NCI-H1417 (cell line): ENCODE data around the gene MTHFD2L.

ENCODE experiments used
- DNase-seq, 3 experiments: peaks; one replicate each; lab custom pipeline; 2025; lab: John Stamatoyannopoulos, UW

The MTHFD2L gene

GRCh38 chr4:74307170-74307569 is 149.3 kb downstream of the MTHFD2L start:
- no peak for DNase-seq

GRCh38 chr4:74308215-74308614 is 150.3 kb downstream of the MTHFD2L start, which contains the start of gene EPGN:
TSS of gene EPGN (plus strand) at chr4:74308470. CDS start at chr4:74308534, 64 bp downstream.
- DNase-seq, result no peak

DNA sequence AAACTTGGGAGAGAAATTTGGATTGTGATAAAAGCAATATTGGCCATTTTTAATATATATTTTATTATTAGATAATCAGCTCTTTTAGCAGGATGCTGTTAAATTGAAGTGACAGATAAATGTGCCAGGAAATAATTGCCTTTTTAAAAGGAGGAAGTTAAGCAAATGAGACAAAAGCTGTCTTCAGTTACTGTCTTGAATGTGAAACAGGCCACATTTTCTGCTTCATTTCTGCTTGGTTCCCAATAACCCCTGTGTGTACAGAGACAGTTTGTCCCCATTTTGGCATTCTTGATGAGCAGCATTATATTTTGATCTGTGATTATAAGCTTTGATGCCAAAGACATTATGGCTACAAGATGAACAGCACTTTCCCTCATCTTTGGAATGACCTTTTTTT is 151.3 kb downstream of the MTHFD2L start:
- DNase-seq, result no peak

DNA sequence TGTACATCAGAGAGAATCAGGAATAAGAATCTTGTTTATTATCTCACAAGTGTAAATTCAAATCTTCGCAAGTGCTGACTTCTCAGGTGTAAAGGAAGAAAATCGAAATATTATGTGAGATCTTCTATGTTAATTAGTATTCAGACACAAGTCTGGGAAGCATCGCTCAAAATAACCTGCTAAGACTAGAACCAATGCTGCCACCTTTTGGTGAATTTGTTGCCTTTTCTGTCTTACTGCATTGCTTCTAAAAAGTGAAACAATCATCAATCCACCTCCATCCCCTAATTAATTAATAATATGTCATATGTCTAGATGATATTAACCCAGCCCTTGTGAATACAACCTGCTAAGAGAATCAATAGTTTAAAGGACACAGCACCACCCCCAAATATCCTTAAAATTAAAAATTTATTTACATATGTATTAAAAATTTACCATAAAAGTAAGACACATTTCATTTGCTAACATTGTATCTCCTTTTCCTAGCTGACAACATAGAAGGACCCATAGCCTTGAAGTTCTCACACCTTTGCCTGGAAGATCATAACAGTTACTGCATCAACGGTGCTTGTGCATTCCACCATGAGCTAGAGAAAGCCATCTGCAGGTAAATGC is 153.9 kb downstream of the MTHFD2L start:
- DNase-seq, result peak; percentile 50 to 79 (median 79)

DNA sequence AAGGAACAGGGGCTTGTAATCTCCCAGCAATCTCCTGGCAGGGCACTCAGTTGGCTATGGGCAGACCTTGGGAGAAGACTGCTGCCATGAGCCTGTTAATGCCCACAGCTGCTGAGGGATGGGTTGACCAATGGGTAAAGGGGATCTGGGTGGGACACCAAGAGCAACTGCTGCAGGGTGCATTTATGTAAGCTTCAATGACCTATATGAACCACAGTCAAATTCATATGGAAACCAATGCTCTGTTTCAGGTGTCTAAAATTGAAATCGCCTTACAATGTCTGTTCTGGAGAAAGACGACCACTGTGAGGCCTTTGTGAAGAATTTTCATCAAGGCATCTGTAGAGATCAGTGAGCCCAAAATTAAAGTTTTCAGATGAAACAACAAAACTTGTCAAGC is 156.4 kb downstream of the MTHFD2L start:
- DNase-seq, result no peak

GRCh38 chr4:74314944-74315343 is 157.0 kb downstream of the MTHFD2L start:
- no peak for DNase-seq

GRCh38 chr4:74315376-74315775 is 157.5 kb downstream of the MTHFD2L start:
- no peak for DNase-seq

GRCh38 chr4:74316397-74316796 is 158.5 kb downstream of the MTHFD2L start:
- no peak for DNase-seq

- no peak for DNase-seq
Measured at GRCh38 chr4:74317616-74318246, 159.8 kb downstream of the MTHFD2L start.

DNA sequence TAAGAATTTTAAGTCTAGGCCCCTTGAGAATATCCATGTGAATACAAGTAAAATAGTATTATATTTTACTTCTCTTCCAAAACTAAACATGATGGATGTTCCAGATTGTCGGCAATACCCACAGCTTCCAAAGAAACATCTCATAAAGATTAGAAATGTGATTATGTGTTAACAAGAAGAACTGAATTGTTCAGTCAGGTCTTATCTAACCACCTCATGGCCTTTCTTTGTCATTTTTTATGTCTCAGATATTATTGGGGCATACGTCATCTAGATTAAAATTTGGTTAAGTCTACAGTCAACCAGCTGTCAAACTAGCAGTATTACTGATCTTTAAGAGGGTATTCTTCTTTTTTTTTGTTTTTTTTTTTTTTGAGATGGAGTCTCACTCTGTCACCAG is 160.4 kb downstream of the MTHFD2L start:
- no peak for DNase-seq

DNA sequence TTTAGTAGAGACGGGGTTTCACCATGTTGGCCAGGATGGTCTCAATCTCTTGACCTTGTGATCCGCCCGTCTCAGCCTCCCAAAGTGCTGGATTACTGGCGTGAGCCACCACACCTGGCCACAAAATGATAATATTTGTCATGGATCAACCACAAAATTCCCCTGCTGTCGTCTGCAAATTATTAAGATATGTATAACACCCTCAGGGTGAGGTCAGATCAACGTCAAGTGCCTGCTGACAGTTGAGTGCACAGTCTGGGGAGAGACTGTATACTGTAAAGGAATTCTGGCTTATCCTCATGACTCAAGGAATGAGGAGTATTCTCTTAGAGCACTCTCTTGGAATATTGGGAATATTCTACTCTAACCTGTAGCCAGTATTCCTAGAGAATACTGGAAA is 161.6 kb downstream of the MTHFD2L start:
- no peak for DNase-seq

GRCh38 chr4:74320559-74321118 is 162.7 kb downstream of the MTHFD2L start:
- DNase-seq, result peak; percentile 52 to 78 (median 53)

- DNase-seq, result no peak
Measured at GRCh38 chr4:74322301-74322700, 164.4 kb downstream of the MTHFD2L start.

- DNase-seq, result no peak
Measured at GRCh38 chr4:74323663-74324062, 165.7 kb downstream of the MTHFD2L start.

DNA sequence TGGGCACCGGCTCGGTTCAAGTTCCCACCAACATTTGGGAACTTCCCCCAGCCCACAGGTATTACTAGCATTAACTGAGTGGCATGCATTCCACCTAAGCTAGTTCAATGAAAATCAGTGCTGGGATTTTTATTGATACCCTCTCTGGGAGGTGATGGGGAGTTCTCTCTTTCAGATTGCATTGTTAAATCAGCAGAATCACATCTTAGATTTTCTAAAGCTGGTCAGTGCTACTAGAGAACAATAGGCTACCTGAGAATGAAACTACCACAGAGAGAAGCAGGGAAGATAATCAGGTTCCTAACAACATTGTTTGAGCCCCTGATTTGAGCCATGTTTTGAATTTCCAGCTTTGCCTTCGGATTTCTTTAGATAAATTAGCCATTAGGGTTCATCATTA is 166.3 kb downstream of the MTHFD2L start:
- no peak for DNase-seq

GRCh38 chr4:74325886-74326285 is 168.0 kb downstream of the MTHFD2L start:
- no peak for DNase-seq

- no peak for DNase-seq
Measured at GRCh38 chr4:74327762-74328161, 169.8 kb downstream of the MTHFD2L start.

- DNase-seq, result no peak
Measured at GRCh38 chr4:74328501-74328900, 170.6 kb downstream of the MTHFD2L start.

DNA sequence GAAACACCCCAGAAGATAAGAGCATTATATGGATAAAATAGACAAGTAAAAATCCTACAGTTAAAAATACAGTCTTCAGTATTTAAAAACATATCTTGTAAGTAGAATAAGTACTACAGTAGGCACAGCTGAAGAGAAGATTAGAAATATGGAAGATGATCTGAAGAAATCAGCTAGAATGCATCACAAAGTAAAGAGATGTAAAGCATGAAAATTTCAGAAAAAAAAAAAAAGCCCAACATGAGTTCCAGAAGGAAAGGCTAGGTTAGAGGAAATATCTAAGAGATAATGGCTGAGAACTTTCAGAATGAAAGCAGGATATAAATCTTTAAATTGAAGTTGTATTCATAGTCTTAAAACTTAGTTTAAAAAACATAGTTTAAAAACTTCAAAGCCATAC is 171.4 kb downstream of the MTHFD2L start:
- no peak for DNase-seq

DNA sequence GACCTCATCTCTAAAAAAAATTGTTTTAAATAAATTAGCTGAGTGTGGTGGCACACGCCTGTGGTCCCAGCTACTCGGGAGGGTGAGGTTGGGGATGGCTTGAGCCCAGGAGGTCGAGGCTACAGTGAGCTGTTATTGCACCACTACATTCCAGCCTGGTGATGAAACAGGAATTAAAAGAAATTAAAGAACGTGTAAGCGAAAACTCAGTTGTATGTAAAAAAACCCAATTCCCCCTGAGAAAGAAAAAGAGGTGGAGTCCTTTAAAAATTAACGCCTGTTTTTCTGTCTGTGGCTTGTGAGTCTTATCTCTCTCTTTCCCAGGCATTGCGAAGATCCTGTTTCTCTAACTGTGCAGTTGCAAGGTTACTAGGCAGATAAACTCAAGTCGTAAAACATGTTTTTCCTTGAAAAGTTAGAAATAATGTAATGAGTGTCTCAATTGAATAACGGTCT is 172.4 kb downstream of the MTHFD2L start:
- DNase-seq, result no peak

- DNase-seq, result no peak
Measured at GRCh38 chr4:74331252-74331651, 173.3 kb downstream of the MTHFD2L start.

DNA sequence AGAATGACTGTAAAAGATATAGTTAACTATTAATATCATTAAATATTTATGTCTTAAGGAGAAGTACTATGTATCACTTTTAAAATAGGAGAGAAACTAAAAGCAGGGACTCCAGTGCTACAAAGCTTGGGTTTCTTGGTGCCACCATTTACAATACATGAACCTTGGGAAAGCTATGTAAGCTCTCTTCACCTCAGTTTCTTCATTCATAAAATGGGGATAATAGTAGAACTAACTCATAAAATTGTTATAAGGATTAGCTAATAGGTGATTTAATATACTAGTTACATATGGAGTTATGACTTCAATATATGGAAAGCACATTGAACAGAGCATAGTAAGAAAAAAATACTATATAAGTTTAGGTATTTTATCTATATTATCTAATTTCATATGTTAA is 174.0 kb downstream of the MTHFD2L start:
- no peak for DNase-seq

GRCh38 chr4:74334636-74335035 is 176.7 kb downstream of the MTHFD2L start:
- DNase-seq, result no peak
